K562 (cell line): ENCODE measurements around the gene DNAJC30. TPM values are rescaled to one million over a fixed set of nuclear protein-coding genes. Genes with fewer than 3 reads are reported as not detected.

Experiments
- DACH1 ChIP-seq: fragments of 450-650 bp; IDR thresholded peaks from 2 replicates; pipeline ENCODE4 v1.6.1; 2018; ENCODE audit not compliant: partially characterized antibody
- GMEB1 ChIP-seq: fragments of 250-450 bp; sonication (Bioruptor Pico); IDR thresholded peaks from 2 replicates; pipeline ENCODE4 v1.4.0; 2020; ENCODE audit warnings: mild to moderate bottlenecking
- KDM2B ChIP-seq: fragments of 250-450 bp; sonication (Bioruptor Pico); IDR thresholded peaks from 2 replicates; pipeline ENCODE4 v1.8.0; 2021; ENCODE audit warnings: mild to moderate bottlenecking, moderate library complexity
- KLF1 ChIP-seq: fragments of 450-650 bp; IDR thresholded peaks from 2 replicates; pipeline ENCODE4 v1.6.1; 2016; ENCODE audit warnings: missing genetic modification characterization, missing compliant biosample characterization
- MTA3 ChIP-seq: fragments of 450-650 bp; formaldehyde crosslinking; IDR thresholded peaks from 2 replicates; pipeline ENCODE4 v1.6.1; 2017; ENCODE audit warnings: mild to moderate bottlenecking, borderline replicate concordance
- RERE ChIP-seq: sonication (generic); formaldehyde crosslinking; IDR thresholded peaks from 2 replicates; pipeline ENCODE4 v1.8.0; 2023; ENCODE audit warnings: missing genetic modification reagents, mild to moderate bottlenecking, borderline replicate concordance
- UBTF ChIP-seq, 2 experiments: IDR thresholded peaks; 2 replicates each; pipeline ENCODE4 v1.6.1; 2012; ENCODE audit warnings: improper control_type of control experiment in 2 of 2, low read depth in 2 of 2, low read length in 2 of 2, borderline replicate concordance in 1 of 2
- ZNF184 ChIP-seq: sonication (generic); formaldehyde crosslinking; IDR thresholded peaks from 2 replicates; pipeline ENCODE4 v1.5.0; 2020; ENCODE audit warnings: missing genetic modification reagents
- polyA plus RNA-seq, 8 experiments: library from polyadenylated mRNA; depleted of rRNA in 4 of 8; stranded (reverse) in 5 of 8; unstranded in 3 of 8; fragments of >200 nt; fragmentation: Nextera tagmentation in 2 of 8; fragmentation: Illumina TruSeq in 1 of 8; extraction: Ambion mirVana in 2 of 8; extraction: Trizol in 1 of 8; gene quantifications; 2 replicates each; pipeline versions ENCODE4 v1.2.1 to v1.2.3, GENCODE V29; 2011 to 2014; ENCODE audit warnings: inconsistent platforms in 1 of 8, missing spikeins in 1 of 8
- total RNA-seq, 7 experiments: library from RNA; depleted of rRNA in 6 of 7; stranded (reverse); fragments of >200 nt in 6 of 7; fragmentation: Illumina TruSeq in 2 of 7; extraction: Trizol in 2 of 7; gene quantifications; 2 replicates each; pipeline versions ENCODE4 v1.2.1 to v1.2.3, GENCODE V29; 2011 to 2021; ENCODE audit warnings: low replicate concordance in 1 of 7

The DNAJC30 gene
- total and polyA plus RNA-seq, 9 of the 15 experiments (the other 6 are each of a cell fraction or from before 2014, with no cell fraction given), result 1.1 to 11.3 (median 4.6) TPM

- TF ChIP-seq RERE (CRISPR knock-in tag), result no peak
- TF ChIP-seq KLF1 (tag), result no peak
- no peak for TF ChIP-seq UBTF (IDR thresholded peaks at IDR 0.05; ENCODE audit: borderline replicate concordance in 1 of 2, low read depth in 2 of 2, low read length in 2 of 2)
- TF ChIP-seq MTA3, result no peak
- TF ChIP-seq KDM2B (CRISPR knock-in tag), result no peak
- TF ChIP-seq GMEB1 (CRISPR knock-in tag), result no peak
- TF ChIP-seq DACH1, result no peak
- TF ChIP-seq ZNF184 (CRISPR knock-in tag), result no peak
These were observed 25.8 kb upstream of the DNAJC30 start (continued) for GRCh38 chr7:73708961-73709549.
